Measurements from ENCODE around the gene NAA60.

DNA sequence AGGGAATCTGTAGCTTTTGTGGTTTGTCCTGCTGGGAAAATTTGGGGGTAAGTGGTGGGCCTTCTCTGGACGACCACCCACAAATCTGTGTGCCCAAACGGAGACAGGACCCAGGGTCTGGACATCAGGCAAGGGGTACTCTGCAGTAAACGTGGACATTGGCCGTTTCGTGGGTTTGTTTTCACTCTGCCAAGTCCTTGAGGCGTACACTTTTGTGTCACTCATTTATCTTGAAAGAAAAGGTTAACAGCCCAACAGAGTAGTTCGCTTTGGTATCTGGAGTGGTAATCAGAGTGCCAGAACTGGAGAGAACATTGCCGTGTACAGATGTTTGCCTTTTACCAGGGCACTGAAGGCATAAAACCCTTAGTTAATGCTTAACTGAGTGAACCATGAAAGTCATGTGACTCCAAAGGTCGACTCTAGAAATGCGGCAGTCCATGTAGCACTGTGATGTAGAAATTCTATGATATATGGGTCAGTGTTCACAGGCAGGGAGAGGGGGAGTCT is 15.4 kb downstream of the NAA60 start:
- no peak for TF ChIP-seq POLR2A (IDR thresholded peaks at IDR 0.05; ENCODE audit: low read length)
- no peak for TF ChIP-seq GATA1 (IDR thresholded peaks at IDR 0.05; ENCODE audit: low read depth, low read length)
